Progenitor cell of endocrine pancreas (in vitro differentiated cells): ENCODE data around the gene CNTNAP5. TPM values are rescaled to one million over a fixed set of nuclear protein-coding genes. Genes with fewer than 3 reads are reported as not detected.

Experiments used
- DNase-seq: peaks from one replicate; pipeline ENCODE4 v3.0.0; 2021; ENCODE audit warnings: low spot score; ENCODE audit not compliant: unreplicated experiment
- H3K27ac Mint-ChIP-seq: 2 replicates; pipeline ENCODE4 v1.8.0; 2021; ENCODE audit warnings: mild to moderate bottlenecking, moderate library complexity, mixed read lengths
- H3K27me3 Mint-ChIP-seq: 2 replicates; pipeline ENCODE4 v1.8.0; 2021; ENCODE audit warnings: mixed read lengths
- H3K36me3 Mint-ChIP-seq: 2 replicates; pipeline ENCODE4 v1.8.0; 2022; ENCODE audit warnings: mixed read lengths; ENCODE audit not compliant: insufficient read depth
- H3K4me1 Mint-ChIP-seq: 2 replicates; pipeline ENCODE4 v1.8.0; 2021; ENCODE audit warnings: low read depth, mixed read lengths
- H3K4me3 Mint-ChIP-seq: 2 replicates; pipeline ENCODE4 v1.8.0; 2021; ENCODE audit warnings: low read depth, mild to moderate bottlenecking, moderate library complexity, mixed read lengths
- H3K9me3 Mint-ChIP-seq: 2 replicates; pipeline ENCODE4 v1.8.0; 2021; ENCODE audit warnings: low read depth, mixed read lengths
- CTCF ChIP-seq: fragments of 200-600 bp; sonication (generic); IDR thresholded peaks from one replicate; pipeline ENCODE4 v1.5.0; 2021; ENCODE audit warnings: antibody characterized with exemption, mild to moderate bottlenecking; ENCODE audit not compliant: unreplicated experiment
- total RNA-seq: library from RNA; stranded (reverse); gene quantifications from 2 replicates; pipeline ENCODE4 v1.2.1, GENCODE V29; 2021

CNTNAP5 gene
- total RNA-seq, 1 donor from 2014 or later: 5.3 TPM

- Mint-ChIP-seq H3K27me3 (no peaks in the 10 kb centered on the region), H3K27ac (no peak overlapping the region), H3K4me1 (peaks cover 10% of the 10 kb centered on the region), H3K36me3 (no peaks in the 10 kb centered on the region), H3K4me3 (no peak overlapping the region), H3K9me3 (no peaks in the 10 kb centered on the region)
- TF ChIP-seq CTCF: no peak
- no peak for DNase-seq
Measured at GRCh38 chr2:124797049-124797448, 772.0 kb downstream of the CNTNAP5 start.

GRCh38 chr2:124798551-124798950 is 773.5 kb downstream of the CNTNAP5 start:
- no peaks in the 10 kb centered on the region for H3K9me3 Mint-ChIP-seq
- H3K4me1 Mint-ChIP-seq: peaks cover 16% of the 10 kb centered on the region
- H3K4me3 Mint-ChIP-seq: no peak overlapping the region
- no peak overlapping the region for H3K27ac Mint-ChIP-seq
- H3K36me3 Mint-ChIP-seq: peaks cover 1% of the 10 kb centered on the region
- no peaks in the 10 kb centered on the region for H3K27me3 Mint-ChIP-seq
- DNase-seq: no peak
- no peak for TF ChIP-seq CTCF

GRCh38 chr2:124804014-124804940 is 779.2 kb downstream of the CNTNAP5 start:
- TF ChIP-seq CTCF: peak; percentile 69
- H3K27ac Mint-ChIP-seq: peak overlapping the region; percentile 15
- DNase-seq: no peak
- H3K9me3 Mint-ChIP-seq: no peaks in the 10 kb centered on the region
- H3K36me3 Mint-ChIP-seq: peaks cover 1% of the 10 kb centered on the region
- no peak overlapping the region for H3K4me3 Mint-ChIP-seq
- H3K4me1 Mint-ChIP-seq: peaks cover 31% of the 10 kb centered on the region
- H3K27me3 Mint-ChIP-seq: no peaks in the 10 kb centered on the region

GRCh38 chr2:124805060-124805459 is 780.0 kb downstream of the CNTNAP5 start:
- no peak for TF ChIP-seq CTCF
- Mint-ChIP-seq H3K4me1 (peaks cover 32% of the 10 kb centered on the region), H3K9me3 (no peaks in the 10 kb centered on the region), H3K27me3 (no peaks in the 10 kb centered on the region), H3K36me3 (peaks cover 1% of the 10 kb centered on the region), H3K4me3 (no peak overlapping the region), H3K27ac (no peak overlapping the region)
- DNase-seq: no peak

GRCh38 chr2:124810132-124810531 is 785.0 kb downstream of the CNTNAP5 start:
- peak; percentile 48 for TF ChIP-seq CTCF
- Mint-ChIP-seq H3K9me3 (peaks cover 3% of the 10 kb centered on the region), H3K27ac (no peak overlapping the region), H3K36me3 (no peaks in the 10 kb centered on the region), H3K4me3 (no peak overlapping the region), H3K4me1 (peaks cover 7% of the 10 kb centered on the region), H3K27me3 (peaks cover 7% of the 10 kb centered on the region)
- DNase-seq: peak; percentile 9
